ENCODE results near the gene ZBED6. TPM values are rescaled to one million over a fixed set of nuclear protein-coding genes. Genes with fewer than 3 reads are reported as not detected.

The ZBED6 gene
- total and polyA plus RNA-seq, 10 of the 15 experiments (the other 5 are each of a cell fraction or from before 2014, with no cell fraction given), result 0.13 to 15.9 (median 4.8) TPM

GRCh38 chr1:203826175-203826574, 30.8 kb downstream of the ZBED6 start:
- no peak for ATAC-seq
- Histone ChIP-seq H2AFZ (ENCODE audit: control insufficient read depth, low read depth, low read length) (no peak overlapping the region), H3K27me3 (replicated peaks in 1 of 2; ENCODE audit: control insufficient read depth in 2 of 2, insufficient read depth in 2 of 2, low read length in 1 of 2) (no peaks in the 10 kb centered on the region), H3K4me1 (ENCODE audit: control insufficient read depth, insufficient read depth, low read length) (no peaks in the 10 kb centered on the region), H3K9ac (ENCODE audit: control insufficient read depth, insufficient read depth, low read length) (no peak overlapping the region), H3K79me2 (ENCODE audit: control insufficient read depth, insufficient read depth, low read length) (peaks cover 2% of the 10 kb centered on the region), H3K4me2 (ENCODE audit: control insufficient read depth, insufficient read depth) (no peak overlapping the region), H4K20me1 (ENCODE audit: control insufficient read depth, insufficient read depth) (no peaks in the 10 kb centered on the region), H3K9me3 (replicated peaks; ENCODE audit: control insufficient read depth, insufficient read depth, low read length) (no peaks in the 10 kb centered on the region), H3K27ac (ENCODE audit: control insufficient read depth, insufficient read depth) (no peak overlapping the region), H3K4me3 (no peak overlapping the region), H3K36me3 (ENCODE audit: control insufficient read depth in 2 of 2, insufficient read depth in 2 of 2, low read length in 1 of 2) (peaks cover 4 to 37% of the 10 kb centered on the region in 2 experiments)
- FAIRE-seq, result no peak
- BruUV-seq (replicated peaks), result no TSS peak
- in situ Hi-C loops (cut with MboI), result no loop called here
- ChIA-PET SMC1A (ENCODE audit: uncharacterized antibody, unreplicated experiment) (no interaction called here), RAD21 (ENCODE audit: unreplicated experiment) (no interaction called here), CTCF (no interaction called here), POLR2A (no interaction called here)
- 98% methylated on average over 2 of the region's 2 CpGs for WGBS (ENCODE audit: insufficient coverage, insufficient replicate concordance, low lambda C conversion rate, missing lambda C conversion rate)
- DNase-seq (ENCODE audit: low read depth, low spot score), result no peak
- no peak for TF ChIP-seq TARDBP (IDR thresholded peaks at IDR 0.05; ENCODE audit: borderline replicate concordance)
- TF ChIP-seq RCOR1 (conservative IDR thresholded peaks at IDR 0.05; ENCODE audit: low read depth, low read length), result no peak
- intact Hi-C loops (cut with micrococcal nuclease; ENCODE audit: unreplicated experiment), result no loop called here

- ChIA-PET SMC1A (ENCODE audit: uncharacterized antibody, unreplicated experiment) (no interaction called here), POLR2A (no interaction called here), RAD21 (ENCODE audit: unreplicated experiment) (no interaction called here), CTCF (interaction anchor here (1.2 kb wide), 1 partner anchor 301 kb away, joined by 3 read pairs; no protein-coding TSS in a partner anchor)
- Histone ChIP-seq H3K27me3 (replicated peaks in 1 of 2; ENCODE audit: control insufficient read depth in 2 of 2, insufficient read depth in 2 of 2, low read length in 1 of 2) (no peaks in the 10 kb centered on the region), H3K4me1 (ENCODE audit: control insufficient read depth, insufficient read depth, low read length) (no peaks in the 10 kb centered on the region), H4K20me1 (ENCODE audit: control insufficient read depth, insufficient read depth) (no peaks in the 10 kb centered on the region), H3K36me3 (ENCODE audit: control insufficient read depth in 2 of 2, insufficient read depth in 2 of 2, low read length in 1 of 2) (peaks cover 0 to 26% of the 10 kb centered on the region in 2 experiments), H3K27ac (ENCODE audit: control insufficient read depth, insufficient read depth) (no peak overlapping the region), H3K79me2 (ENCODE audit: control insufficient read depth, insufficient read depth, low read length) (no peaks in the 10 kb centered on the region; the same call in 1 of the 2 replicates), H3K9ac (ENCODE audit: control insufficient read depth, insufficient read depth, low read length) (no peak overlapping the region), H2AFZ (ENCODE audit: control insufficient read depth, low read depth, low read length) (no peak overlapping the region), H3K9me3 (replicated peaks; ENCODE audit: control insufficient read depth, insufficient read depth, low read length) (no peaks in the 10 kb centered on the region), H3K4me3 (no peak overlapping the region), H3K4me2 (ENCODE audit: control insufficient read depth, insufficient read depth) (no peak overlapping the region)
- intact Hi-C loops (cut with micrococcal nuclease; ENCODE audit: unreplicated experiment) (no loop called here), in situ Hi-C loops (cut with MboI) (no loop called here)
- FAIRE-seq (no peak), DNase-seq (ENCODE audit: low read depth, low spot score) (no peak), ATAC-seq (no peak)
- WGBS (ENCODE audit: insufficient coverage, insufficient replicate concordance, low lambda C conversion rate, missing lambda C conversion rate), result 96% methylated on average over 5 of the region's 5 CpGs
- BruUV-seq (replicated peaks), result no TSS peak
- no peak for TF ChIP-seq E4F1 (IDR thresholded peaks at IDR 0.05; ENCODE audit: borderline replicate concordance, partially characterized antibody)
- no peak for TF ChIP-seq PBX3 (IDR thresholded peaks at IDR 0.05; ENCODE audit: insufficient replicate concordance, low read depth, low read length)
- no peak for TF ChIP-seq BCL3 (IDR thresholded peaks at IDR 0.05; ENCODE audit: borderline replicate concordance, insufficient read depth, low read depth, low read length, poor library complexity, severe bottlenecking)
- TF ChIP-seq RCOR1 (conservative IDR thresholded peaks at IDR 0.05; ENCODE audit: low read depth, low read length), result no peak
- no peak for TF ChIP-seq HCFC1 (IDR thresholded peaks at IDR 0.05; ENCODE audit: low read length)
- TF ChIP-seq CREM (IDR thresholded peaks at IDR 0.05; ENCODE audit: low read depth), result no peak
- no peak for TF ChIP-seq FOXM1 (IDR thresholded peaks at IDR 0.05; ENCODE audit: low read depth, low read length)
- no peak for TF ChIP-seq YBX1 (IDR thresholded peaks at IDR 0.05)
- TF ChIP-seq NR2C2 (IDR thresholded peaks at IDR 0.05; ENCODE audit: borderline replicate concordance, control insufficient read depth, insufficient read length, low read depth), result no peak
Measured at GRCh38 chr1:203828002-203828401, 32.6 kb downstream of the ZBED6 start.
